Loucy (cell line): ENCODE measurements around the gene CST9.

Experiments
- EZH2phosphoT487 ChIP-seq: fragments of 200-600 bp; IDR thresholded peaks from 2 replicates; pipeline ENCODE4 v1.6.1; 2018; ENCODE audit warnings: antibody characterized with exemption, mild to moderate bottlenecking, moderate library complexity, borderline replicate concordance
- TF ChIP-seq, protein P1 (sequence below): fragments of 200-600 bp; sonication (generic); conservative IDR thresholded peaks from 2 replicates; pipeline ENCODE4 v1.5.1; 2014; ENCODE audit warnings: mild to moderate bottlenecking, antibody characterized with exemption, low read length

DNA sequence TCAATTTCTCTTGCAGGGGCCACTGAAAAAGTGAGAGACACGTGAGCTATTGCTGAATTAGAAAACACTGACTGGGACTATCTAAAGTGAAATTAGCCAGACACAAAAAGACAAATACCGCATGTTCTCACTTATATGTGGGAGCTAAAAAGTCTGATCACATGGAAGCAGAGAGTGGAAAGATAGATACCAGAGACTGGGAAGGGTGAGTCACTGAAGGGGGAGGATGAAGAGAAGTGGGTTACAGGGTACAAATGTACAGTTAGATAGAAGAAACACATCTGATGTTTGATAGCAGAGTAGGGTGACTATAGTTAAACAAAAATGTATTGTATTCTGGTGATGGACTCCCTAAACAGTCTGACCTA lies 18.6 kb upstream of the CST9 start:
- no peak for TF ChIP-seq EZH2phosphoT487
- TF ChIP-seq, protein P1, sequence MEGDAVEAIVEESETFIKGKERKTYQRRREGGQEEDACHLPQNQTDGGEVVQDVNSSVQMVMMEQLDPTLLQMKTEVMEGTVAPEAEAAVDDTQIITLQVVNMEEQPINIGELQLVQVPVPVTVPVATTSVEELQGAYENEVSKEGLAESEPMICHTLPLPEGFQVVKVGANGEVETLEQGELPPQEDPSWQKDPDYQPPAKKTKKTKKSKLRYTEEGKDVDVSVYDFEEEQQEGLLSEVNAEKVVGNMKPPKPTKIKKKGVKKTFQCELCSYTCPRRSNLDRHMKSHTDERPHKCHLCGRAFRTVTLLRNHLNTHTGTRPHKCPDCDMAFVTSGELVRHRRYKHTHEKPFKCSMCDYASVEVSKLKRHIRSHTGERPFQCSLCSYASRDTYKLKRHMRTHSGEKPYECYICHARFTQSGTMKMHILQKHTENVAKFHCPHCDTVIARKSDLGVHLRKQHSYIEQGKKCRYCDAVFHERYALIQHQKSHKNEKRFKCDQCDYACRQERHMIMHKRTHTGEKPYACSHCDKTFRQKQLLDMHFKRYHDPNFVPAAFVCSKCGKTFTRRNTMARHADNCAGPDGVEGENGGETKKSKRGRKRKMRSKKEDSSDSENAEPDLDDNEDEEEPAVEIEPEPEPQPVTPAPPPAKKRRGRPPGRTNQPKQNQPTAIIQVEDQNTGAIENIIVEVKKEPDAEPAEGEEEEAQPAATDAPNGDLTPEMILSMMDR: no peak
